ENCODE data around the gene TMEM273.

The TMEM273 gene

GRCh38 chr10:49175587-49176309 is 12.4 kb downstream of the TMEM273 start:
- no peak for DNase-seq

GRCh38 chr10:49174926-49175500 is 13.2 kb downstream of the TMEM273 start:
- no peak for DNase-seq

- DNase-seq = no peak
Observed at GRCh38 chr10:49174261-49174925, 13.8 kb downstream of the TMEM273 start.

- DNase-seq = no peak
Observed at GRCh38 chr10:49173853-49174252, 14.3 kb downstream of the TMEM273 start.

- DNase-seq = no peak
Observed at GRCh38 chr10:49173201-49173772, 14.9 kb downstream of the TMEM273 start.

GRCh38 chr10:49172777-49173132 is 15.4 kb downstream of the TMEM273 start:
- no peak for DNase-seq

- no peak for DNase-seq
Observed at GRCh38 chr10:49172061-49172776, 16.0 kb downstream of the TMEM273 start.

GRCh38 chr10:49171326-49172060 is 16.7 kb downstream of the TMEM273 start:
- no peak for DNase-seq

GRCh38 chr10:49170632-49171325 is 17.4 kb downstream of the TMEM273 start:
- no peak for DNase-seq

GRCh38 chr10:49169776-49170175 is 18.4 kb downstream of the TMEM273 start:
- DNase-seq = no peak

GRCh38 chr10:49168831-49169500 is 19.2 kb downstream of the TMEM273 start:
- no peak for DNase-seq

- DNase-seq = no peak
Observed at GRCh38 chr10:49168171-49168540, 20.0 kb downstream of the TMEM273 start.

GRCh38 chr10:49167425-49168170 is 20.6 kb downstream of the TMEM273 start:
- DNase-seq = no peak

- no peak for DNase-seq
Observed at GRCh38 chr10:49166484-49167400, 21.4 kb downstream of the TMEM273 start.

GRCh38 chr10:49165821-49166483 is 22.2 kb downstream of the TMEM273 start:
- DNase-seq = no peak

- no peak for DNase-seq
Observed at GRCh38 chr10:49165259-49165658, 22.9 kb downstream of the TMEM273 start.

- no peak for DNase-seq
Observed at GRCh38 chr10:49164559-49165188, 23.5 kb downstream of the TMEM273 start.

GRCh38 chr10:49163741-49164140 is 24.4 kb downstream of the TMEM273 start:
- no peak for DNase-seq
